T1000 (cell line): ENCODE data around the gene MAFB.

Experiments used
- DNase-seq: peaks from one replicate; lab custom pipeline; 2025; ENCODE audit warnings: mixed read lengths; lab: John Stamatoyannopoulos, UW

The MAFB gene

GRCh38 chr20:40702504-40702903, 13.5 kb upstream of the MAFB start:
- DNase-seq: no peak

- DNase-seq: no peak
These were observed 9.7 kb upstream of the MAFB start for GRCh38 chr20:40698744-40699143.

- no peak for DNase-seq
These were observed 9.2 kb upstream of the MAFB start for GRCh38 chr20:40698281-40698680.

- DNase-seq: no peak
These were observed 8.5 kb upstream of the MAFB start for GRCh38 chr20:40697541-40697940.

GRCh38 chr20:40695214-40695613, 6.2 kb upstream of the MAFB start:
- DNase-seq: no peak

- DNase-seq: no peak
These were observed 5.2 kb upstream of the MAFB start for GRCh38 chr20:40694246-40694645.

- no peak for DNase-seq
These were observed 3.4 kb upstream of the MAFB start for GRCh38 chr20:40692240-40693011.

- DNase-seq: no peak
These were observed 2.7 kb upstream of the MAFB start for GRCh38 chr20:40691566-40692239.

- DNase-seq: no peak
These were observed 2.0 kb upstream of the MAFB start for GRCh38 chr20:40690836-40691565.

GRCh38 chr20:40689943-40690835, 1.2 kb upstream of the MAFB start:
- peak; percentile 85 for DNase-seq

GRCh38 chr20:40688129-40689099, 622 bp downstream of the MAFB start:
- peak; percentile 62 for DNase-seq

GRCh38 chr20:40687384-40688128, 1.5 kb downstream of the MAFB start:
- peak; percentile 25 for DNase-seq

- no peak for DNase-seq
These were observed 2.1 kb downstream of the MAFB start for GRCh38 chr20:40686893-40687292.

GRCh38 chr20:40686434-40686882, 2.6 kb downstream of the MAFB start:
- DNase-seq: no peak

GRCh38 chr20:40685349-40685748, 3.7 kb downstream of the MAFB start:
- no peak for DNase-seq

GRCh38 chr20:40683894-40684268, 5.2 kb downstream of the MAFB start:
- DNase-seq: no peak

GRCh38 chr20:40683221-40683893, 5.7 kb downstream of the MAFB start:
- DNase-seq: no peak

- DNase-seq: no peak
These were observed 6.7 kb downstream of the MAFB start for GRCh38 chr20:40682104-40682981.
